IMR-90 (cell line): ENCODE results near the gene ENPP7. TPM values are rescaled to one million over a fixed set of nuclear protein-coding genes. Genes with fewer than 3 reads are reported as not detected.

ENCODE experiments used
- CTCF ChIP-seq: conservative IDR thresholded peaks from 2 replicates; pipeline ENCODE4 v1.5.1; 2012; ENCODE audit warnings: mild to moderate bottlenecking, low read depth, low read length, improper control_type of control experiment
- polyA plus RNA-seq, 3 experiments: library from polyadenylated mRNA; depleted of rRNA; stranded (reverse); fragments of >200 nt; gene quantifications; 2 replicates each; pipeline ENCODE4 v1.2.3, GENCODE V29; 2012; ENCODE audit warnings: low replicate concordance in 1 of 3
- total RNA-seq: library from RNA; depleted of rRNA; stranded (reverse); fragments of >200 nt; gene quantifications from 2 replicates; pipeline ENCODE4 v1.2.3, GENCODE V29; 2012

Gene ENPP7
- total and polyA plus RNA-seq, 2 of the 4 experiments (the other 2 are of a cell fraction) = not detected

- no peak for TF ChIP-seq CTCF
Measured at GRCh38 chr17:79776376-79777119, 45.8 kb downstream of the ENPP7 start (continued).
